GM12865 (cell line): ENCODE data around the gene NDUFS3.
A peak's percentile ranks its signal among the peaks of the same experiment; 100 is the strongest.
"Not testable (repeated sequence)": the region's sequence is repeated elsewhere in the genome, so short reads cannot be mapped to it uniquely, and the experiment has no call there.

ENCODE experiments used
- DNase-seq: peaks from one replicate; pipeline ENCODE4 v3.0.0; 2010; ENCODE audit warnings: low read depth
- H3K4me3 ChIP-seq: 2 replicates; pipeline ENCODE4 v1.5.1; 2011; ENCODE audit warnings: mild to moderate bottlenecking, low read depth, low read length, control low read depth
- TF ChIP-seq, protein P1 (sequence below): IDR thresholded peaks from 2 replicates; pipeline ENCODE4 v1.5.1; 2011; ENCODE audit warnings: low read length, control low read depth, low read depth, inconsistent platforms; ENCODE audit not compliant: insufficient read depth; ENCODE audit errors: missing control alignments

Gene NDUFS3

GRCh38 chr11:47578524-47579494 lies at the start of gene NDUFS3, which contains the start of gene KBTBD4:
TSS of gene NDUFS3 (plus strand) at chr11:47579074. CDS start at chr11:47579092, 18 bp downstream.
TSS of gene KBTBD4 (minus strand) at chr11:47578970. CDS start at chr11:47578951, 19 bp downstream.
- TF ChIP-seq, protein P1, sequence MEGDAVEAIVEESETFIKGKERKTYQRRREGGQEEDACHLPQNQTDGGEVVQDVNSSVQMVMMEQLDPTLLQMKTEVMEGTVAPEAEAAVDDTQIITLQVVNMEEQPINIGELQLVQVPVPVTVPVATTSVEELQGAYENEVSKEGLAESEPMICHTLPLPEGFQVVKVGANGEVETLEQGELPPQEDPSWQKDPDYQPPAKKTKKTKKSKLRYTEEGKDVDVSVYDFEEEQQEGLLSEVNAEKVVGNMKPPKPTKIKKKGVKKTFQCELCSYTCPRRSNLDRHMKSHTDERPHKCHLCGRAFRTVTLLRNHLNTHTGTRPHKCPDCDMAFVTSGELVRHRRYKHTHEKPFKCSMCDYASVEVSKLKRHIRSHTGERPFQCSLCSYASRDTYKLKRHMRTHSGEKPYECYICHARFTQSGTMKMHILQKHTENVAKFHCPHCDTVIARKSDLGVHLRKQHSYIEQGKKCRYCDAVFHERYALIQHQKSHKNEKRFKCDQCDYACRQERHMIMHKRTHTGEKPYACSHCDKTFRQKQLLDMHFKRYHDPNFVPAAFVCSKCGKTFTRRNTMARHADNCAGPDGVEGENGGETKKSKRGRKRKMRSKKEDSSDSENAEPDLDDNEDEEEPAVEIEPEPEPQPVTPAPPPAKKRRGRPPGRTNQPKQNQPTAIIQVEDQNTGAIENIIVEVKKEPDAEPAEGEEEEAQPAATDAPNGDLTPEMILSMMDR, result no peak
- peak; percentile 94 for DNase-seq
- H3K4me3 ChIP-seq, result peak within 1 kb of the TSS; percentile 86

DNA sequence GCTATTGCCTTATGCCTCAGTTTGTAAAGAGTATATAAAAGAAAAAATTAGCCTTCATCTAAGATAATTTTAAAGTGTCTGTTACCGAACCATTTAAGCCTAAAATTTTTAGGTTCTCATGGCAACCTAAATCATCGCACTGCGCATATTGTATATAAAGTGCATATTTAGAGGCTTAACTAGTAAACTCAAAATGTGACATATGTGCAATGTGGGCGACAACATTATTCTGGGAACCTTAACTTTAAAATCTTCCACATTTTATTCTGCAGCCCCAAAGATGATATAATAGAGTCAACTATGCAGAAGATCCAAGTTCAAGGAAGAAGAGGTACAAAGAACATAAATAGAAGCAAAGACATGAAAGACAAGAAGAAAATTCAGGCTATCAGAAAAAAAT lies 48.9 kb upstream of the NDUFS3 start:
- no peak for DNase-seq
- TF ChIP-seq, protein P1, result no peak

DNA sequence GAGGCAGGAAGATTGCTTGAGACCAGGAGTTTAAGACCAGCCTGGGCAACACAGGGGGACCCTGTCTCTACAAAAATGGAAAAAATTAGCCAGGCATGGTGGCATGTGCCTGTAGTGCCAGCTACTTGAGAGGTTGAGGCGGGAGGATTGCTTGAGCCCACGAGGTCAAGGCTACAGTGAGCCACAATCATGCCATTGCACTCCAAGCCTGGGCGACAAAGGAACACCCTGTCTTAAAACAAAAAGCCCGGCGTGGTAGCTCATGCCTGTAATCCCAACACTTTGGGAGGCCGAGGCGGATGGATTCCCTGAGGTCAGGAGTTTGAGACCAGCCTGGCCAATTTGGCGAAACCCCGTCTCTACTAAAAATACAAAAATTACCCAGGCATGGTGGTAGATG lies 48.2 kb upstream of the NDUFS3 start:
- DNase-seq, result not testable (repeated sequence)

More for the DNA sequence above, 48.9 kb upstream of the NDUFS3 start:
- H3K4me3 ChIP-seq, result no peak overlapping the region

DNA sequence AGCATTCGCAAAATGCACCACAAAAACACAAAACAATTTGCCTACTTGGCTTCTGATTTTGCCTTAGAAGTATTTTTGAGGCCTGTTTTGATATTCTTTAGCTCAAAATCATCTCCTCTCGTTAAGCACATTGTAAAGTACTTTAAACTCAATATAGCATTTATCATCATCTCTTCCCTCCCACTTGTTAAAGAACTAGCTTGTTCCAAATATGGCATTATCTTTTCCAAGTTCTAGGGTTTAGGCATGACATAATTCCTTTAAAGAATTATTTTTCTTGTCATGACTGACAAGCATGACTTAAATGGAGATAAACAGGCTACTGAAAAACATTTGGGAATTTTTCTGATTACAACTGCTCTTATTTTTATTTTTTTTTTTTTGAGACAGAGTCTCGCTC lies 47.2 kb upstream of the NDUFS3 start:
- DNase-seq, result no peak
- TF ChIP-seq, protein P1, result no peak
- H3K4me3 ChIP-seq, result no peak overlapping the region

More for the DNA sequence above, 48.2 kb upstream of the NDUFS3 start:
- not testable (repeated sequence) for H3K4me3 ChIP-seq

GRCh38 chr11:47532597-47533213 lies 46.2 kb upstream of the NDUFS3 start:
- DNase-seq, result no peak
- H3K4me3 ChIP-seq, result no peak overlapping the region
- TF ChIP-seq, protein P1, result no peak

GRCh38 chr11:47533690-47534151 lies 45.2 kb upstream of the NDUFS3 start:
- TF ChIP-seq, protein P1, result no peak
- H3K4me3 ChIP-seq, result no peak overlapping the region
- DNase-seq, result no peak

DNA sequence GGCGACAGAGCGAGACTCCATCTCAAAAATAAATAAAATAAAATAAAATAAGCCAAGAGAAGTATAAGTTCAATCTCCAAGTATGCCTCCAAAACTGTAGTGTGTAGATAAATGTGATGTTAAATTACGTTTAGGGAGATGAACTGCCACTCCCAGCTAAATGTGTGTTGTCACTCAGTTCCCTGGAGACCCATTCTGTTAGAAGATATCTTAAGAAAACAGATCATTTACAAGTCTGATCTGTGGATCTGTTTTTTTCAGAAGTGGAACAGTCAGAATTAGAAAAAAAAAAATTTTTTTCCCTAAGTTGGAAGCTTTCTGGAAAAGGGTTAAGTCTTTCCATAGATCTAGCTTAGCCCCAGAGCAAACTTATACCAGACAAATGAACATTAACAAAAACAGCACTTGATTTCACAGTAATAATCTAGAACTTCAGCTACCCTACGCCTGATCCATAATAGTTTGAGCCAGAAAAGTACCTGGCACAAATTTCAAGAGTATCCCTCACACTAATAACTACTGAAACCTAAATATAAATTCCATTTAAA lies 44.1 kb upstream of the NDUFS3 start:
- TF ChIP-seq, protein P1, result no peak
- H3K4me3 ChIP-seq, result no peak overlapping the region
- DNase-seq, result no peak
